NB4 (cell line): ENCODE results near the gene CROCC2.

Experiments used
- POLR2A ChIP-seq: IDR thresholded peaks from 2 replicates; pipeline ENCODE4 v1.6.1; 2011; ENCODE audit warnings: mild to moderate bottlenecking; ENCODE audit not compliant: insufficient read length; ENCODE audit errors: extremely low read depth
- TF ChIP-seq, protein P1 (sequence below): IDR thresholded peaks from one replicate; pipeline ENCODE4 v1.5.1; 2012; ENCODE audit warnings: low read depth, low read length

- TF ChIP-seq, protein P1, sequence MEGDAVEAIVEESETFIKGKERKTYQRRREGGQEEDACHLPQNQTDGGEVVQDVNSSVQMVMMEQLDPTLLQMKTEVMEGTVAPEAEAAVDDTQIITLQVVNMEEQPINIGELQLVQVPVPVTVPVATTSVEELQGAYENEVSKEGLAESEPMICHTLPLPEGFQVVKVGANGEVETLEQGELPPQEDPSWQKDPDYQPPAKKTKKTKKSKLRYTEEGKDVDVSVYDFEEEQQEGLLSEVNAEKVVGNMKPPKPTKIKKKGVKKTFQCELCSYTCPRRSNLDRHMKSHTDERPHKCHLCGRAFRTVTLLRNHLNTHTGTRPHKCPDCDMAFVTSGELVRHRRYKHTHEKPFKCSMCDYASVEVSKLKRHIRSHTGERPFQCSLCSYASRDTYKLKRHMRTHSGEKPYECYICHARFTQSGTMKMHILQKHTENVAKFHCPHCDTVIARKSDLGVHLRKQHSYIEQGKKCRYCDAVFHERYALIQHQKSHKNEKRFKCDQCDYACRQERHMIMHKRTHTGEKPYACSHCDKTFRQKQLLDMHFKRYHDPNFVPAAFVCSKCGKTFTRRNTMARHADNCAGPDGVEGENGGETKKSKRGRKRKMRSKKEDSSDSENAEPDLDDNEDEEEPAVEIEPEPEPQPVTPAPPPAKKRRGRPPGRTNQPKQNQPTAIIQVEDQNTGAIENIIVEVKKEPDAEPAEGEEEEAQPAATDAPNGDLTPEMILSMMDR: no peak
- no peak for TF ChIP-seq POLR2A
Observed at GRCh38 chr2:240906911-240907590, 915 bp downstream of the CROCC2 start.
